Measurements from ENCODE around the gene TMEM17. TPM values are rescaled to one million over a fixed set of nuclear protein-coding genes. Genes with fewer than 3 reads are reported as not detected.

TMEM17 gene
- total RNA-seq, 2 experiments from 2014 or later: not detected

- H3K4me2 ChIP-seq (ENCODE audit: low read length): no peak overlapping the region
- H3K79me2 ChIP-seq (ENCODE audit: insufficient read depth, low read depth, low read length): no peaks in the 10 kb centered on the region
- ChIA-PET POLR2A (no interaction called here), CTCF (ENCODE audit: unreplicated experiment) (no interaction called here)
- H3K4me1 ChIP-seq (ENCODE audit: insufficient read depth, low read length, poor library complexity, severe bottlenecking): no peaks in the 10 kb centered on the region
- no peaks in the 10 kb centered on the region for H4K20me1 ChIP-seq (ENCODE audit: insufficient read depth, low read length)
- DNase-seq (ENCODE audit: low spot score): no peak
- H3K9me3 ChIP-seq (ENCODE audit: low read length): no peaks in the 10 kb centered on the region
- H3K4me3 ChIP-seq (ENCODE audit: low read depth, low read length, poor library complexity, severe bottlenecking): no peak overlapping the region
- H3K36me3 ChIP-seq (ENCODE audit: insufficient read depth, low read length): no peaks in the 10 kb centered on the region
- no peak overlapping the region for H3K27ac ChIP-seq (ENCODE audit: low read depth, low read length, poor library complexity, severe bottlenecking)
- H3K9me2 ChIP-seq (ENCODE audit: insufficient read depth, low read length): no peaks in the 10 kb centered on the region
- intact Hi-C loops (cut with micrococcal nuclease; ENCODE audit: unreplicated experiment): no loop called here
- BruUV-seq (replicated peaks): no TSS peak
- TF ChIP-seq EZH2phosphoT487 (IDR thresholded peaks at IDR 0.05; ENCODE audit: borderline replicate concordance, low read depth, low read length) (no peak), CTCF (conservative IDR thresholded peaks at IDR 0.05; ENCODE audit: low read length) (no peak)
- no peak overlapping the region for H2AFZ ChIP-seq (ENCODE audit: low read length)
These were observed 26.1 kb downstream of the TMEM17 start for GRCh38 chr2:62479917-62480316.

- no peaks in the 10 kb centered on the region for H3K79me2 ChIP-seq (ENCODE audit: insufficient read depth, low read depth, low read length)
- intact Hi-C loops (cut with micrococcal nuclease; ENCODE audit: unreplicated experiment): no loop called here
- no peaks in the 10 kb centered on the region for H3K4me1 ChIP-seq (ENCODE audit: insufficient read depth, low read length, poor library complexity, severe bottlenecking)
- no peak overlapping the region for H3K4me2 ChIP-seq (ENCODE audit: low read length)
- ChIA-PET CTCF (ENCODE audit: unreplicated experiment) (no interaction called here), POLR2A (interaction anchor here (0.6 kb wide), 1 partner anchor 942 kb away, joined by 3 read pairs; no protein-coding TSS in a partner anchor)
- no TSS peak for BruUV-seq (replicated peaks)
- H3K4me3 ChIP-seq (ENCODE audit: low read depth, low read length, poor library complexity, severe bottlenecking): no peak overlapping the region
- H3K36me3 ChIP-seq (ENCODE audit: insufficient read depth, low read length): no peaks in the 10 kb centered on the region
- H2AFZ ChIP-seq (ENCODE audit: low read length): peak overlapping the region; percentile 14; the same call in 1 of the 2 replicates
- peak; percentile 24 for DNase-seq (ENCODE audit: low spot score)
- TF ChIP-seq CTCF (conservative IDR thresholded peaks at IDR 0.05; ENCODE audit: low read length): no peak
- H3K9me2 ChIP-seq (ENCODE audit: insufficient read depth, low read length): no peaks in the 10 kb centered on the region
- no peaks in the 10 kb centered on the region for H3K9me3 ChIP-seq (ENCODE audit: low read length)
- H3K27ac ChIP-seq (ENCODE audit: low read depth, low read length, poor library complexity, severe bottlenecking): no peak overlapping the region
- no peaks in the 10 kb centered on the region for H4K20me1 ChIP-seq (ENCODE audit: insufficient read depth, low read length)
These were observed 27.9 kb downstream of the TMEM17 start for GRCh38 chr2:62478093-62478580.

GRCh38 chr2:62477573-62477972 is 28.4 kb downstream of the TMEM17 start:
- intact Hi-C loops (cut with micrococcal nuclease; ENCODE audit: unreplicated experiment): no loop called here
- BruUV-seq (replicated peaks): no TSS peak

More at GRCh38 chr2:62477573-62477972, 28.4 kb downstream of the TMEM17 start:
- no peak for TF ChIP-seq EZH2phosphoT487 (IDR thresholded peaks at IDR 0.05; ENCODE audit: borderline replicate concordance, low read depth, low read length)
- no peak for TF ChIP-seq CTCF (conservative IDR thresholded peaks at IDR 0.05; ENCODE audit: low read length)
- H3K9me2 ChIP-seq (ENCODE audit: insufficient read depth, low read length): no peaks in the 10 kb centered on the region
- ChIA-PET POLR2A (interaction anchor here (0.6 kb wide), 1 partner anchor 942 kb away, joined by 3 read pairs; no protein-coding TSS in a partner anchor), CTCF (ENCODE audit: unreplicated experiment) (no interaction called here)
- no peaks in the 10 kb centered on the region for H3K79me2 ChIP-seq (ENCODE audit: insufficient read depth, low read depth, low read length)
- H3K4me2 ChIP-seq (ENCODE audit: low read length): no peak overlapping the region
- no peaks in the 10 kb centered on the region for H3K4me1 ChIP-seq (ENCODE audit: insufficient read depth, low read length, poor library complexity, severe bottlenecking)
- H3K36me3 ChIP-seq (ENCODE audit: insufficient read depth, low read length): no peaks in the 10 kb centered on the region
- DNase-seq (ENCODE audit: low spot score): no peak
- H3K9me3 ChIP-seq (ENCODE audit: low read length): no peaks in the 10 kb centered on the region
- no peak overlapping the region for H3K27ac ChIP-seq (ENCODE audit: low read depth, low read length, poor library complexity, severe bottlenecking)
- H2AFZ ChIP-seq (ENCODE audit: low read length): peak overlapping the region; percentile 14; the same call in 1 of the 2 replicates
- H4K20me1 ChIP-seq (ENCODE audit: insufficient read depth, low read length): no peaks in the 10 kb centered on the region
- no peak overlapping the region for H3K4me3 ChIP-seq (ENCODE audit: low read depth, low read length, poor library complexity, severe bottlenecking)
